ENCODE data around the gene TTC33.
"Not testable (repeated sequence)": the region's sequence is repeated elsewhere in the genome, so short reads cannot be mapped to it uniquely, and the experiment has no call there.

Gene TTC33

GRCh38 chr5:40605295-40605958 lies 150.3 kb downstream of the TTC33 start:
- no peak for DNase-seq

GRCh38 chr5:40603378-40603777 lies 152.4 kb downstream of the TTC33 start:
- no peak for DNase-seq

- no peak for DNase-seq
Measured at GRCh38 chr5:40601198-40601868, 154.4 kb downstream of the TTC33 start.

GRCh38 chr5:40600383-40600782 lies 155.4 kb downstream of the TTC33 start:
- no peak for DNase-seq

GRCh38 chr5:40599676-40600075 lies 156.1 kb downstream of the TTC33 start:
- DNase-seq = no peak

GRCh38 chr5:40594811-40595210 lies 160.9 kb downstream of the TTC33 start:
- DNase-seq = no peak

- DNase-seq = not testable (repeated sequence)
Measured at GRCh38 chr5:40591727-40592396, 163.9 kb downstream of the TTC33 start.

GRCh38 chr5:40587376-40587775 lies 168.4 kb downstream of the TTC33 start:
- no peak for DNase-seq

GRCh38 chr5:40585537-40586267 lies 170.1 kb downstream of the TTC33 start:
- DNase-seq = no peak

- no peak for DNase-seq
Measured at GRCh38 chr5:40584054-40584453, 171.7 kb downstream of the TTC33 start.

GRCh38 chr5:40578501-40579451 lies 177.0 kb downstream of the TTC33 start:
- DNase-seq = no peak

- DNase-seq = no peak
Measured at GRCh38 chr5:40577718-40578117, 178.0 kb downstream of the TTC33 start.

GRCh38 chr5:40575921-40576320 lies 179.8 kb downstream of the TTC33 start:
- DNase-seq = no peak

GRCh38 chr5:40575411-40575810 lies 180.3 kb downstream of the TTC33 start:
- no peak for DNase-seq

- DNase-seq = no peak
Measured at GRCh38 chr5:40572937-40573336, 182.8 kb downstream of the TTC33 start.

GRCh38 chr5:40572391-40572790 lies 183.4 kb downstream of the TTC33 start:
- DNase-seq = no peak

GRCh38 chr5:40571729-40572128 lies 184.0 kb downstream of the TTC33 start:
- no peak for DNase-seq

GRCh38 chr5:40570408-40571129 lies 185.2 kb downstream of the TTC33 start:
- no peak for DNase-seq

- DNase-seq = no peak
Measured at GRCh38 chr5:40569546-40570270, 186.1 kb downstream of the TTC33 start.

GRCh38 chr5:40568548-40568947 lies 187.2 kb downstream of the TTC33 start:
- DNase-seq = no peak

GRCh38 chr5:40563173-40563572 lies 192.6 kb downstream of the TTC33 start:
- DNase-seq = not testable (repeated sequence)
